Measurements from ENCODE around the gene DMXL2. TPM values are rescaled to one million over a fixed set of nuclear protein-coding genes. Genes with fewer than 3 reads are reported as not detected.
"Not testable (repeated sequence)": the region's sequence is repeated elsewhere in the genome, so short reads cannot be mapped to it uniquely, and the experiment has no call there.

Gene DMXL2
- total RNA-seq, 1 experiment from 2014 or later, result 13.8 TPM

GRCh38 chr15:51668446-51668845 lies 45.9 kb upstream of the DMXL2 start:
- no peak overlapping the region for H3K27ac Mint-ChIP-seq (ENCODE audit: unreplicated experiment)
- intact Hi-C loops (cut with micrococcal nuclease; ENCODE audit: unreplicated experiment), result no loop called here
- peaks cover 61% of the 10 kb centered on the region for H3K27me3 Mint-ChIP-seq (ENCODE audit: unreplicated experiment)
- no peak for DNase-seq
- H3K4me3 Mint-ChIP-seq (ENCODE audit: low read depth, unreplicated experiment), result no peak overlapping the region
- H3K4me1 Mint-ChIP-seq (ENCODE audit: low read depth, unreplicated experiment), result no peaks in the 10 kb centered on the region
- no TSS peak for BruUV-seq (replicated peaks)
- H3K9me3 Mint-ChIP-seq (ENCODE audit: low read depth, unreplicated experiment), result no peaks in the 10 kb centered on the region
- no peaks in the 10 kb centered on the region for H3K36me3 Mint-ChIP-seq (ENCODE audit: insufficient read depth, unreplicated experiment)
- no peak for TF ChIP-seq CTCF (IDR thresholded peaks at IDR 0.05; ENCODE audit: unreplicated experiment)
- CTCF ChIA-PET, result no interaction called here

GRCh38 chr15:51667478-51667877 lies 44.9 kb upstream of the DMXL2 start:
- no peak for TF ChIP-seq CTCF (IDR thresholded peaks at IDR 0.05; ENCODE audit: unreplicated experiment)
- intact Hi-C loops (cut with micrococcal nuclease; ENCODE audit: unreplicated experiment), result no loop called here
- CTCF ChIA-PET, result no interaction called here
- Mint-ChIP-seq H3K27me3 (ENCODE audit: unreplicated experiment) (peaks cover 61% of the 10 kb centered on the region), H3K9me3 (ENCODE audit: low read depth, unreplicated experiment) (no peaks in the 10 kb centered on the region), H3K4me3 (ENCODE audit: low read depth, unreplicated experiment) (no peak overlapping the region), H3K4me1 (ENCODE audit: low read depth, unreplicated experiment) (no peaks in the 10 kb centered on the region), H3K36me3 (ENCODE audit: insufficient read depth, unreplicated experiment) (no peaks in the 10 kb centered on the region), H3K27ac (ENCODE audit: unreplicated experiment) (no peak overlapping the region)
- BruUV-seq (replicated peaks), result no TSS peak
- DNase-seq, result no peak

- no peak for DNase-seq
- H3K9me3 Mint-ChIP-seq (ENCODE audit: low read depth, unreplicated experiment), result no peaks in the 10 kb centered on the region
- no peaks in the 10 kb centered on the region for H3K4me1 Mint-ChIP-seq (ENCODE audit: low read depth, unreplicated experiment)
- CTCF ChIA-PET, result no interaction called here
- TF ChIP-seq CTCF (IDR thresholded peaks at IDR 0.05; ENCODE audit: unreplicated experiment), result no peak
- no peak overlapping the region for H3K27ac Mint-ChIP-seq (ENCODE audit: unreplicated experiment)
- intact Hi-C loops (cut with micrococcal nuclease; ENCODE audit: unreplicated experiment), result no loop called here
- no TSS peak for BruUV-seq (replicated peaks)
- H3K27me3 Mint-ChIP-seq (ENCODE audit: unreplicated experiment), result peaks cover 11% of the 10 kb centered on the region
- no peaks in the 10 kb centered on the region for H3K36me3 Mint-ChIP-seq (ENCODE audit: insufficient read depth, unreplicated experiment)
- H3K4me3 Mint-ChIP-seq (ENCODE audit: low read depth, unreplicated experiment), result no peak overlapping the region
Observed at GRCh38 chr15:51661072-51661471, 38.5 kb upstream of the DMXL2 start.

- intact Hi-C loops (cut with micrococcal nuclease; ENCODE audit: unreplicated experiment), result no loop called here
- H3K27ac Mint-ChIP-seq (ENCODE audit: unreplicated experiment), result no peak overlapping the region
- BruUV-seq (replicated peaks), result no TSS peak
Observed at GRCh38 chr15:51658664-51659063, 36.1 kb upstream of the DMXL2 start.

GRCh38 chr15:51655401-51656057 lies 33.0 kb upstream of the DMXL2 start:
- H3K4me3 Mint-ChIP-seq (ENCODE audit: low read depth, unreplicated experiment); H3K27ac Mint-ChIP-seq (ENCODE audit: unreplicated experiment); BruUV-seq (replicated peaks); intact Hi-C loops (cut with micrococcal nuclease; ENCODE audit: unreplicated experiment); H3K36me3 Mint-ChIP-seq (ENCODE audit: insufficient read depth, unreplicated experiment); H3K4me1 Mint-ChIP-seq (ENCODE audit: low read depth, unreplicated experiment); H3K9me3 Mint-ChIP-seq (ENCODE audit: low read depth, unreplicated experiment); DNase-seq: not testable (repeated sequence)
- CTCF ChIA-PET, result interaction anchor here (1.4 kb wide), 1 partner anchor 121 kb away, joined by 4 read pairs; no protein-coding TSS in a partner anchor
- H3K27me3 Mint-ChIP-seq (ENCODE audit: unreplicated experiment), result peaks cover 28% of the 10 kb centered on the region

More at GRCh38 chr15:51658664-51659063, 36.1 kb upstream of the DMXL2 start:
- Mint-ChIP-seq H3K36me3 (ENCODE audit: insufficient read depth, unreplicated experiment) (no peaks in the 10 kb centered on the region), H3K4me1 (ENCODE audit: low read depth, unreplicated experiment) (no peaks in the 10 kb centered on the region), H3K27me3 (ENCODE audit: unreplicated experiment) (peaks cover 11% of the 10 kb centered on the region), H3K4me3 (ENCODE audit: low read depth, unreplicated experiment) (no peak overlapping the region), H3K9me3 (ENCODE audit: low read depth, unreplicated experiment) (no peaks in the 10 kb centered on the region)
- TF ChIP-seq CTCF (IDR thresholded peaks at IDR 0.05; ENCODE audit: unreplicated experiment), result no peak
- DNase-seq, result no peak
- CTCF ChIA-PET, result interaction anchor here (1.1 kb wide), 1 partner anchor 8 kb away, joined by 3 read pairs; no protein-coding TSS in a partner anchor

All from Calu3 (cell line).